ENCODE data around the gene CNOT4.
"Not testable (repeated sequence)": the region's sequence is repeated elsewhere in the genome, so short reads cannot be mapped to it uniquely, and the experiment has no call there.

The CNOT4 gene

GRCh38 chr7:135320953-135321352 is 188.9 kb downstream of the CNOT4 start:
- not testable (repeated sequence) for DNase-seq

GRCh38 chr7:135320268-135320667 is 189.6 kb downstream of the CNOT4 start:
- DNase-seq = no peak

GRCh38 chr7:135317676-135318325 is 192.1 kb downstream of the CNOT4 start:
- DNase-seq = no peak

GRCh38 chr7:135316648-135317313 is 193.1 kb downstream of the CNOT4 start:
- no peak for DNase-seq

GRCh38 chr7:135313971-135314370 is 195.9 kb downstream of the CNOT4 start:
- DNase-seq = no peak
